HTR-8/SVneo (cell line): ENCODE measurements around the gene RALB.
"Not testable (repeated sequence)": the region's sequence is repeated elsewhere in the genome, so short reads cannot be mapped to it uniquely, and the experiment has no call there.

Experiments used
- DNase-seq: peaks from one replicate; pipeline ENCODE4 v3.0.0; 2011; ENCODE audit warnings: low spot score, mixed read lengths; ENCODE audit not compliant: insufficient read length
- FAIRE-seq: peaks from 2 replicates; lab custom pipeline; 2011; peaks lifted over from hg19 to GRCh38; lab: Jason Lieb, UNC

RALB gene

GRCh38 chr2:120312860-120313694, 60.4 kb downstream of the RALB start:
- DNase-seq (peak; percentile 63), FAIRE-seq (peak; percentile 26)

- FAIRE-seq (peak; percentile 13), DNase-seq (no peak)
Observed at GRCh38 chr2:120313695-120314615, 61.3 kb downstream of the RALB start.

- no peak for FAIRE-seq
- no peak for DNase-seq
Observed at GRCh38 chr2:120314690-120315366, 62.2 kb downstream of the RALB start.

- DNase-seq (no peak), FAIRE-seq (no peak)
Observed at GRCh38 chr2:120315367-120316033, 62.8 kb downstream of the RALB start.

GRCh38 chr2:120316071-120316470, 63.4 kb downstream of the RALB start:
- FAIRE-seq (no peak), DNase-seq (no peak)

GRCh38 chr2:120316528-120317179, 64.0 kb downstream of the RALB start:
- DNase-seq (no peak), FAIRE-seq (no peak)

GRCh38 chr2:120317180-120317533, 64.5 kb downstream of the RALB start:
- FAIRE-seq (no peak), DNase-seq (no peak)

- DNase-seq (no peak), FAIRE-seq (no peak)
Observed at GRCh38 chr2:120317916-120318315, 65.3 kb downstream of the RALB start.

GRCh38 chr2:120318626-120319025, 66.0 kb downstream of the RALB start:
- no peak for FAIRE-seq
- no peak for DNase-seq

- no peak for DNase-seq
Observed at GRCh38 chr2:120319123-120319522, 66.5 kb downstream of the RALB start.

GRCh38 chr2:120319686-120320317, 67.2 kb downstream of the RALB start:
- DNase-seq (no peak), FAIRE-seq (no peak)

More at GRCh38 chr2:120319123-120319522, 66.5 kb downstream of the RALB start:
- FAIRE-seq, result no peak

- FAIRE-seq (no peak), DNase-seq (no peak)
Observed at GRCh38 chr2:120320318-120320851, 67.7 kb downstream of the RALB start.

GRCh38 chr2:120320887-120321556, 68.4 kb downstream of the RALB start:
- DNase-seq, result not testable (repeated sequence)
- FAIRE-seq, result peak; percentile 4

GRCh38 chr2:120321721-120322284, 69.2 kb downstream of the RALB start:
- no peak for DNase-seq
- FAIRE-seq, result no peak

GRCh38 chr2:120322329-120322728, 69.7 kb downstream of the RALB start:
- DNase-seq (no peak), FAIRE-seq (no peak)

- FAIRE-seq (no peak), DNase-seq (no peak)
Observed at GRCh38 chr2:120323214-120323613, 70.6 kb downstream of the RALB start.

GRCh38 chr2:120323807-120324399, 71.3 kb downstream of the RALB start:
- DNase-seq, result no peak
- no peak for FAIRE-seq

GRCh38 chr2:120324933-120325332, 72.3 kb downstream of the RALB start:
- FAIRE-seq (no peak), DNase-seq (no peak)
